GM12864 (cell line): ENCODE data around the gene CHI3L1.

ENCODE experiments used
- DNase-seq: peaks from one replicate; pipeline ENCODE4 v3.0.0-alpha.2; 2011; ENCODE audit warnings: low read depth
- H3K4me3 ChIP-seq: 2 replicates; pipeline ENCODE4 v1.5.1; 2011; ENCODE audit warnings: mild to moderate bottlenecking, low read depth, low read length, control low read depth
- CTCF ChIP-seq: IDR thresholded peaks from 2 replicates; pipeline ENCODE4 v1.5.1; 2011; ENCODE audit warnings: low read depth, mild to moderate bottlenecking, moderate library complexity, low read length, control low read depth, inconsistent platforms; ENCODE audit errors: missing control alignments

Gene CHI3L1

GRCh38 chr1:203199816-203200571 lies 13.5 kb upstream of the CHI3L1 start:
- H3K4me3 ChIP-seq = no peak overlapping the region
- TF ChIP-seq CTCF = no peak
- DNase-seq = no peak

GRCh38 chr1:203199481-203199815 lies 12.9 kb upstream of the CHI3L1 start:
- DNase-seq = no peak
- H3K4me3 ChIP-seq = no peak overlapping the region
- no peak for TF ChIP-seq CTCF

GRCh38 chr1:203199002-203199401 lies 12.5 kb upstream of the CHI3L1 start:
- no peak for TF ChIP-seq CTCF
- no peak overlapping the region for H3K4me3 ChIP-seq
- no peak for DNase-seq

- no peak overlapping the region for H3K4me3 ChIP-seq
- TF ChIP-seq CTCF = no peak
- no peak for DNase-seq
These were observed 11.1 kb upstream of the CHI3L1 start for GRCh38 chr1:203197625-203198024.

GRCh38 chr1:203196371-203196770 lies 9.9 kb upstream of the CHI3L1 start:
- no peak for TF ChIP-seq CTCF
- no peak for DNase-seq
- H3K4me3 ChIP-seq = no peak overlapping the region

- no peak overlapping the region for H3K4me3 ChIP-seq
- no peak for DNase-seq
- TF ChIP-seq CTCF = no peak
These were observed 4.4 kb upstream of the CHI3L1 start for GRCh38 chr1:203190949-203191348.

- TF ChIP-seq CTCF = no peak
- no peak for DNase-seq
- H3K4me3 ChIP-seq = no peak overlapping the region
These were observed 3.4 kb upstream of the CHI3L1 start for GRCh38 chr1:203189951-203190352.
